HG03095 (cell line): Measurements from ENCODE around the gene LRP2.

ENCODE experiments used
- ATAC-seq: cut with Tn5 transposase; IDR thresholded peaks from one replicate; pipeline ENCODE4 v1.9.1; 2021; ENCODE audit warnings: moderate library complexity; ENCODE audit not compliant: unreplicated experiment

Gene LRP2

GRCh38 chr2:169247211-169247610 lies 115.1 kb downstream of the LRP2 start:
- ATAC-seq: no peak

- ATAC-seq: no peak
Observed at GRCh38 chr2:169240405-169240804, 121.9 kb downstream of the LRP2 start.

GRCh38 chr2:169237939-169238338 lies 124.4 kb downstream of the LRP2 start:
- ATAC-seq: no peak

GRCh38 chr2:169237286-169237685 lies 125.0 kb downstream of the LRP2 start:
- no peak for ATAC-seq

GRCh38 chr2:169232551-169233154 lies 129.7 kb downstream of the LRP2 start:
- no peak for ATAC-seq

- ATAC-seq: no peak
Observed at GRCh38 chr2:169230204-169230603, 132.1 kb downstream of the LRP2 start.

- no peak for ATAC-seq
Observed at GRCh38 chr2:169229590-169229989, 132.7 kb downstream of the LRP2 start.

GRCh38 chr2:169225906-169226305 lies 136.4 kb downstream of the LRP2 start:
- no peak for ATAC-seq

GRCh38 chr2:169225233-169225750 lies 137.0 kb downstream of the LRP2 start:
- no peak for ATAC-seq

- no peak for ATAC-seq
Observed at GRCh38 chr2:169222665-169223064, 139.7 kb downstream of the LRP2 start.

GRCh38 chr2:169221745-169222369 lies 140.5 kb downstream of the LRP2 start:
- no peak for ATAC-seq

GRCh38 chr2:169210917-169211316 lies 151.4 kb downstream of the LRP2 start:
- ATAC-seq: no peak

- ATAC-seq: no peak
Observed at GRCh38 chr2:169208026-169208425, 154.3 kb downstream of the LRP2 start.

- no peak for ATAC-seq
Observed at GRCh38 chr2:169205176-169205575, 157.2 kb downstream of the LRP2 start.

- no peak for ATAC-seq
Observed at GRCh38 chr2:169203952-169204351, 158.4 kb downstream of the LRP2 start.

- ATAC-seq: no peak
Observed at GRCh38 chr2:169200756-169201155, 161.6 kb downstream of the LRP2 start.

- ATAC-seq: no peak
Observed at GRCh38 chr2:169193618-169194017, 168.7 kb downstream of the LRP2 start.

GRCh38 chr2:169190197-169190775 lies 172.0 kb downstream of the LRP2 start:
- no peak for ATAC-seq

- no peak for ATAC-seq
Observed at GRCh38 chr2:169189132-169189531, 173.2 kb downstream of the LRP2 start.

- ATAC-seq: no peak
Observed at GRCh38 chr2:169185711-169186110, 176.6 kb downstream of the LRP2 start.

- ATAC-seq: no peak
Observed at GRCh38 chr2:169184074-169184473, 178.3 kb downstream of the LRP2 start.

GRCh38 chr2:169182573-169182972 lies 179.8 kb downstream of the LRP2 start:
- ATAC-seq: no peak
